Left kidney (tissue), 2 donors: ENCODE results near the gene YTHDF1. TPM values are rescaled to one million over a fixed set of nuclear protein-coding genes. Genes with fewer than 3 reads are reported as not detected.
"Not testable (repeated sequence)": the region's sequence is repeated elsewhere in the genome, so short reads cannot be mapped to it uniquely, and the experiment has no call there.

ENCODE experiments used
- DNase-seq: peaks from one replicate; pipeline ENCODE4 v3.0.0-alpha.2; 2013
- polyA plus RNA-seq: library from polyadenylated mRNA; unstranded; fragments of 120-200 nt; gene quantifications from one replicate; pipeline ENCODE4 v1.2.1, GENCODE V29; 2013; ENCODE audit not compliant: insufficient read length

YTHDF1 gene
- polyA plus RNA-seq, 1 donor: 45.5 TPM

DNA sequence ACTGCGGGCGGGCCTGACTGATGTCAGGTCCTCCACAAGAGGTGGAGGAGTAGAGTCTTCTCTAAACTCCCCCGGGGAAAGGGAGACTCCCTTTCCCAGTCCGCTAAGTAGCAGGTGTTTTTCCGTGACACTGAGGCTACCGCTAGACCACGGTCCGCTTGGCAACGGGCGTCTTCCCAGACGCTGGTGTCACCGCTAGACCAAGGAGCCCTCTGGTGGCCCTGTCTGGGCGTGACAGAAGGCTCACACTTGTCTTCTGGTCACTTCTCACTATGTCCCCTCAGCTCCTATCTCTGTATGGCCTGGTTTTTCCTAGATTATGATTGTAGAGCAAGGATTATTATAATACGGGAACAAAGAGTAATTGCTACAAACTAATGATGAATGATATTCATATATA is 35.4 kb upstream of the YTHDF1 start:
- not testable (repeated sequence) for DNase-seq

DNA sequence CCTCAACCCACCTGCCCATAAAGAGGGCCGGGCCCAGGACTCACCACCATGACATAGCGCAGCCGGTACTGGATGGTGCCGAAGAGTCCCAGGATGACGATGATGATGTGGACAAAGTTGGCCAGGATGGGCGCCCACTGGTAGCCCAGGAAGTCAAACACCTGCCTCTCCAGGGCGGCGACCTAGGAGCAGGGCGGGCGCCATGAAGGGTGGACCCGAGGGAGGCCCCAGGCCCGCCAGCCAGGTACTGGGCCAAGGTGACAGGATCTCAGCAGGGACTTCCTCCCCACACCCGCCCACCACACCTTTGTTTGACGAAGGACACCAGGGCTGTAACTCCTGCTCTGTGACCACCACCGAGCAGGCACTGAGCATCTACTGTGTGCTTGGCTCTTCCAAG is 34.0 kb upstream of the YTHDF1 start:
- DNase-seq: no peak

DNA sequence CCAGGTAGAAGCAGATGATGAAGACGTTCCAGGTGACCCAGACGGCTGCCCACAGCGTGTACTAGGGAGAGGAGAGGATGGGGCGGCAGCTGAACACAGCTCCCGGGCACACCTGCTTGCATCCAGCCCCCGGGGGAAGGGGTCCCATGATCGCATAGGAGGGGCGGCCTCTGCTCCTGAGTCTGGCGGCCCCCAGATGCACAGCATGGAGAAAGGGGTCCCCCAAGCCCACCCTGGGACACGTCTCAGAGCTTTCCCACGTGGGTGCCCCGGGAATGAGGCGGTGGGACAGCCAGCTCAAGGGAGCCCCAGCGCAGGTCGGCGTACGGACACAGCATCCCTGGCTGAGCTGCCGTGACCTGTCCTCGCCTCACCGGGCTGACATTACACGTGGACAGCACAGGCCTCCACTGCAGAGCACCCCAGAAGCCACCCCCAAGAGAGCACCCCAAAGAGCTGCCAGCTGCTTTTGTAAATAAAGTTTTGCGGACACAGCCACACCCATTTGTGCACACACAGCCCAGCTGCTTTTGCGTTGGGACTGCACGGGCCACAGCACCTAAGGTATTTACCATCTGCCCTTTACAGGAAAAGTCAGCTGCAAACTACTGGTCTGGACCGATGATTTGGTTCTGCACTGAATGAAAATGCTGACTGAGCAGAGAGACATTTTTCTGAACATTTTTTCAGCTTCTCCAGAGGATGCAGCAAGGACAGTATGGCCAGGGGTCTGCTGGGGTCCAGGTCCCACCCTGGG is 33.1 kb upstream of the YTHDF1 start:
- no peak for DNase-seq

DNA sequence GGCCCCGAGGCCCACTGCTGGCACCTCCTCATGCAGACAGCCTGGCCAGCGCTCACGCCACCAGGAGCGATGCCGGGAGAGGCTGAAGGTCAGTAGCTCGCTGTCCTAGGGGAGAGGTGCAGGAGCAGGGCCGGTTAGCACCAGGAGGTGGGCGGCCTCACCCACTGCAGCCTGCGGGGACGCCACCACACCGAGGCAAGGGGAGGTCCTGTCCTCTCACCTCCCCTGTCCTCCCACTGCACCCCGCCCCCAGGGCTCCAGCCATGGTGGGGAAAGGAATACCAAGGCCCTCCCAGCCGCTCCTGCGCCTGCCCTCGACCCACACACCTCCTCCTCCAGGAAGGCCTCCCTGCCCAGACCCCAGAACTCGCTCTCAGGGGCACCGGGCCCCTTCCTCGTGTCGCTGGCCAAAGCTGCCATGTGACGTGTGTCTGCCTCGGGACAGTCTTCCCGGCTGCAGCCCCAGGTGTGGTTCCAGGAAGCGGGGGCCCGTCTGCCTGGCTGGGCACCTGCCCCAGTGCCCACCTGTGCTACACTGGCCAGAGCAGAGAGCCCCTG is 31.8 kb upstream of the YTHDF1 start:
- DNase-seq: no peak

DNA sequence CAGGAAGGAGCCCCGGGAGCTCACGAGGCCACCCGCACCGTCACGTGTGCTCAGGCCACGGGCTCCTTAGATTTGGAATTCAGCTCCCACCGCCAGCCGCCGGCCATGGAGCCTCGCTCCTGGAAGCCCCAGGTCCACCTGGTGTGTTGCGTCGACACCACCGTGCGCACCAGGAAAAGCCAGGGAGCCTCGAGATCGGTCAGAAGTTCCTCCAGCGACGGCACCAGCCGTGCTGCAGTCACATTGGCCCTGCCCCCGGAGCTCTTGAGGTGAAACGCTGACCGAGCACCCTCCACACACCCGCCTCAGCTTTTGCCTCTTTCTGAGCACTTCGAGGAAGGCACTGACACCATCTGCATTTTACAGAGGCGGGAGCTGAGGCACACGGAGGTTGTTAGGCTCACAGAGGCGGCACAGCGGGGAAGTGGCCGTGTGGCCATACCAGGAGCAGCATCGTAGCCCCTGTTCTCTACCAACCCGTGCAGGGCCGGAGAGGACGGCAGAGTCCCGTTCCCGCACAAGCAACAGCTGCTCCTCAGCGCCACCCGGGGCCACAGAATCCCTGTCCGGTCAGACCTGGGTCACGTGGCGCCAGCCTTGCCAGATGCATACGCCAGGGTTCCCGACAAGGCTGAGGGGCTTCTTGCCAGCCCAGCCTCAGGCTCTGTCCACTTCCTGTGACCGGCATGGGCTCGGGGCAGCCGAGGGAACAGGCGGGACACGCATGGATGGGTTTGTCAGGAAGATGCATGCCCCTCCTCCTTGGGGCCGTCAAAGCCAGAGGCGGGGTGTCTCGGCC is 30.8 kb upstream of the YTHDF1 start:
- no peak for DNase-seq

DNA sequence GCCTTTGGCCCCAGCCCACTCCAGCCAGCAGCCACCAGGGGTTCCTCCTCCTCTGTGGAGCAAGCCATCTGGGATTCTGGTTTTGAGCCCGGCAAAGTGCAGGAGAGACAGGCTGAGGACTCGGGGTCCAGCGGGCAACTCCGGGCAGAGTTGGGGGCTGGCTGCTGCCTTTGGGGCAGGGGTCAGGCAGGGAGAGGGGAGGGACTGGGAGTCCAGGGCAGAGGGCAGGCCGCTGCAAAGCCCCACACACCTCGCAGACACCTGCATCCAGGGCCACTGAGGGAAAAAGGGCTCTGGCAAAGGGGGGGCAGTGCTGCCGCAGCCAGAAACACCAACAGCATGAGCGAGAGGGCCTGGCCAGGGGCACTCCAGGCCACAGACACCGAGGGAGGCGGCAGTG is 28.5 kb upstream of the YTHDF1 start:
- DNase-seq: no peak

DNA sequence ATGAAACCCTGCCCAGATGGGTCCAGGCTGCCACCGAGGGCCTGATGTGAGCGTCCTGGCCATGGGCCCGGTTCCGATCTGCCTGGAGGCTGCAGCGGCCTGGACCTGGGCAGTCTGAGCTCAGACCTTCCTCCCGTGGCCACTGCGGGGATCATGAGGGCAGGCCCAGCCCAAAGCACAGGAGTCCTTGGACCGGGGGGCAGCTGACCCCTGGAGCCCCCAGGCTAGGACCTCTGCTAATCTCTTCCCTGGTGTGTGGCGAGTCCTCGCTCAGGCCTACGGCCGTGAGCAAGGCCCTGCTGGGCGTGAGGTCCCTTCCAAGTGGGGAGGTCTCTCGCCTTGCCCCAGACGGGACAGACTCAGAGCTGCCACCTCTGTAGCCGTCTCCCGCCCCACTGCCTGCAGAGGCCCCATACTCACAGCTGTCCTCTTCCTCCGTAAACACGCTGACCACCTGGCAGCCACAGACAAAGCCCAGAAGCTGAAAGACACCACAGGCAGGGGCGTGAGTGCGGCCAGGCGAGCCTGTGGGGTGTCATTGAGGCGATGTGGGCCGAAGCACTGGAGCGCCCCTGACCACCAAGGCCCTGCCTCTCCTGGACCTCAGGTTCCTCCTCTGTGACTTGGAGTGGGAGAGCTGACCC is 27.8 kb upstream of the YTHDF1 start:
- no peak for DNase-seq

DNA sequence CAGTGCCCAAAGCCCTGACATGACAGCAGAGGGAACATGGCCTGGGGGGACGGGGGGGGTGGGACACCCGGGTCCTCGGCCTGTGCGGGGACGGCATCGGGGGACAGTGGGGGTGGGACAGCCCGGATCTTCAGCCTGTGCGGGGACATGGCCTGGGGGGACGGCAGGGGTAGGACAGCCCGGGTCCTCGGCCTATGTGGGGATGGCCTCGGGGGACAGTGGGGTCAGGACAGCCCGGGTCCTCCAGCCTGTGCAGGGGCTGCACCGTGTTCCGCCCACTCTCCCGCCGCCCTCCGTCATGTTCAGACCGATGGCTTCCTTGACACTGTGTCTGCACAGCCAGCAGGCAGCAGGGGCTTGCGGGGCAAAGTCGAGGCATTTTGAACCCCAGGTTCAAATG is 26.8 kb upstream of the YTHDF1 start:
- no peak for DNase-seq

DNA sequence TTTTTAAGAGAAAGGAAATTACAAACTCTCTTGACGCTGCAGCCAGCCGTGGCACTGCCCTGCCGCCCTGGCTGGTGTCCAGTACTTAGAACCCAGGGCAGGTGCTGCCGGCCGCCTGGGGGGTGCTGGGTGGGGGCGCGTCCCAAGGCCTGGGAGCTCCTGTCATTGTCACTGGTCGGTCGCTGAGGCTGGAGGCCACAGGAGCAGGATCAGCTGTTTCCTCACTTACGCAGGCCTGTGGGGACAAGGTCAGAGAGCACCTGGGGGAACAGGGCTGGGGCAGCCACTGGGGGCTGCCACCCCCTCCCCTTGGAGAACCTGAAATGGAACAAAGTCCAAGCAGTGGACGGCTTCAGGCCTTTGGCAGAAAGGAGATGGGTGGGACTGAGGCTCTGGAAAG is 25.3 kb upstream of the YTHDF1 start:
- DNase-seq: no peak

DNA sequence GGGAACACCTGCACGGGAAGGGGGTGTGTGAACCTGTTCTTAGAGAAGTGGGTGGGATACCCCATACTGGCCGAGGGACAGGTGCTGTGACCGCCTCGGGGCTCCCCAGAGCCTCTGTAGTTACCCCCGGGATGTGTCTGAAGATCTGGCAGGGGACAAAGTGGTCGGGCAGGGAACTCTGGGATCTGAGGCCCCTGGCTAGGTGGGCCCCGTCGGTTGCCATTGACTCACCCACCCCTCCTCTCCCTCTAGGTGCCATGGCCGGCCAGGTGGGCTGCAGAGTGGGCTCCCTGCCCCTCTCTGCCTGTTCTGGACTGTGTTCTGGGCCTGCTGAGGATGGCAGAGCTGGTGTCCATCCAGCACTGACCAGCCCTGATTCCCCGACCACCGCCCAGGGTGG is 24.1 kb upstream of the YTHDF1 start:
- DNase-seq: no peak

DNA sequence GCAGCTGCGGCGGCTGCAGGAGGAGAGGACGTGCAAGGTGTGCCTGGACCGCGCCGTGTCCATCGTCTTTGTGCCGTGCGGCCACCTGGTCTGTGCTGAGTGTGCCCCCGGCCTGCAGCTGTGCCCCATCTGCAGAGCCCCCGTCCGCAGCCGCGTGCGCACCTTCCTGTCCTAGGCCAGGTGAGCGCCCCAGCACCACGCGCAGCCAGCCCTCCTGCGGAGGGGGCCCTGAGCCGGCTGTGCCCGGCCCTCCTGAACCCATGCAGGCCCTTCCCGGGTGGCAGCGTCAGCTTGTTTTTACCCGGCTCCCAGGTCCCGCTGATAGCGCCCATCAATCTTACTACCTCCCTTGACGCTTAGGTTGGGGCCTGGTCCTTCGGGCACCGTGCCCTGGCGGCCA is 23.5 kb upstream of the YTHDF1 start:
- DNase-seq: no peak

DNA sequence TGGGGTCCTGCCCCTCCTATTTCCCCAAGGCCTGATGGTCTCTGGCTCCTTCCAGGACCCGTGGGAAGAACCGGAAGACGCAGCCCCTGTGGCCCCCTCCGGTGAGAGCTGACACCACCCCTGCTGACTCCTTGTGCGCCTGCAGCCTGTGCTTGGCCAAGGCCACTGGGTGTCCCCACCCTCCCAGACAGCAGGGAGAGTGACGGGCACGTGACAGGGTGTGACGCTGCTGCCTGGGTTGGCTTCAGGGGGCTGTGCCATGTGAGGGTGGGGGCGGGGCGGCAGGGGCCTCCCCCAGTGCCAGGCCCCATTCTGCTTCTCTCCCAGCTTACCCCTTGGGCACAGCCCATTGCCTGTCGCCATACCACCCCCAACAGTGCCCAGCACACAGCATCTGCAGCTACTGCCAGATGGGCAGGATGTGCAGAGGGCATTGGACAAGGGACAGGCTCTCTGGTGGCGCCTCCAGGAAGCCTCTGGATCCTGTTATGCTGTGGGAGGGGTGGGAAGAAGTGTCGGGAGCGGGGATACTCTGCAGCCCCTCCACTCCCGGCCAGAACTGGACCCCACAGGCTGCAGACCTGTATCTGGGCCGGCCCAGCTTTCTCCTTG is 22.7 kb upstream of the YTHDF1 start:
- no peak for DNase-seq

DNA sequence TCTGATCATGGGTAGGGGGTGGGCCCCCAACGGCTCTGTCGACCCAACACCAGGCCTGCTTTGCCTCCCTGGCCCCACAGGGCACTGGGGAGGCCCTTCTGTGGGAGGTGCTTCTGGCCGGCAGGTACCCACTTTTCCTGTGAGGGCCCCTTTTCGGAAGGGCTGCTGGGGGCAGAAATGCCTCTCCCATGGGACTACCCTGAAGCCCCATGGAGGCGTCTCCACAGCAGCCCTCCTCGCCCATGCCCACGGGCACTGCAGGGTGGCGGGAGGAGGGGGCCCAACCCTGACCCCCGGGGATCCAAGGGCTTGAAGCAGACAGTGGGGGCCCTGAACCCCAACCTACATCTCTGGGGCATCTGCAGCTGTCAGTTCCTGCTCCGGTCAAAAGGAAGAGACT is 22.1 kb upstream of the YTHDF1 start:
- DNase-seq: no peak

DNA sequence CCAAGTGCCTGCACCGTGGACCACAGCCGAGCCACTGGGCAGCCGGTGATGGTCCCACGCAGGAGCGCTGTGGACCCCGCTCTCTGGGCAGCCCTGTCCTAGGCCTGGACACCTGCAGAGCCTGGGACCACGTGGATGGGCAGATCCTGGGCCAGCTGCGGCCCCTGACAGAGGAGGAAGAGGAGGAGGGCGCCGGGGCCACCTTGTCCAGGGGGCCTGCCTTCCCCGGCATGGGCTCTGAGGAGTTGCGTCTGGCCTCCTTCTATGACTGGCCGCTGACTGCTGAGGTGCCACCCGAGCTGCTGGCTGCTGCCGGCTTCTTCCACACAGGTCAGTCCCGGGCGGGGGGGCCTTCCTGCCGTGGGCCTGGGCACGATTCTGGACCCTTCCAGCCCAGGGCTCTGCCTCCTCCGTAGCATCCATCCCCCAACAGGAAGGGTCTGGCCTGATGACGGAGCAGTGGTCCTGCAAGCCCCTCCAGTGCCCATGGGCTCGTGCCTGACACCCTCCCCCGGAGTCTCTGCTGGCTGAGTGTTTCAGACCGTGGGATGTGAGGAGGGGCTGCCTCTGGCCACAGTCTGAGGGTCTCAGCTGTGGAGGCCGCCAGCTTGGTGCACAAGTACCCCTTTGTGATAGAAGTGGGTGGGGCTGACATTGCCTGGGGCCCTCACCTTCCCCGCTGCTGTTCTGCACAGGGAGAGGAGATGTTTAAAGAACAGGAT is 20.3 kb upstream of the YTHDF1 start:
- no peak for DNase-seq

DNA sequence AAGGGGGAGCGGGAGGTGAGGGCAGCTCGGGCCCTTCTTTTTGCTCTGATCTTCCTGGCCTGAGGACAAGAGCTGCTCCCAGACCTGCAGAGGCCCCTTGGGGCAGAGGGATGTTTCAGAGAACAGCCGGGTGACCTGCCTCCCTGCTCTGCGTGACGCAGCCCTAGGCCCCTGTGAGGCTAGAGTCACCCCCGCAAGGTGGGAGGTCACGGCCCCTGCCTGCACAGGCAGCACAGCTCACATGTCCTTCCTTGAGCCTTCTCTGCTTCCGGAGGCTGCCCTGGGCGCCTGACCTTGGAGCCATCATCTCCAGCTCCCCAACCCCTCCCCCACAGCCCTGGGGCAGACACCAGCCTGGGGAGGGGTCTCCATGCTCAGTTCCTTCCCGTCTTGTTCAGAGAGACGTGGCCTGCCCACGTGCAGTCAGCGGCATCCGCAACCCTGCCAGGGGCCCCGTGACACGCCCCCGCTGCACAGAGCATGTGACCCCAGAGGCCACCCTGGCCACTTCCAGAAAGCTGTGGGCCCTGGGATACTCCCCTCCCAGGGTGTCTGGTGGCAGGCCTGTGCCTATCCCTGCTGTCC is 19.6 kb upstream of the YTHDF1 start, which contains the start of gene BIRC7:
TSS of gene BIRC7 (plus strand) at position 507 of the 585 bp plus-strand sequence. CDS start 192 bp downstream, outside the sequence.
- DNase-seq: no peak

DNA sequence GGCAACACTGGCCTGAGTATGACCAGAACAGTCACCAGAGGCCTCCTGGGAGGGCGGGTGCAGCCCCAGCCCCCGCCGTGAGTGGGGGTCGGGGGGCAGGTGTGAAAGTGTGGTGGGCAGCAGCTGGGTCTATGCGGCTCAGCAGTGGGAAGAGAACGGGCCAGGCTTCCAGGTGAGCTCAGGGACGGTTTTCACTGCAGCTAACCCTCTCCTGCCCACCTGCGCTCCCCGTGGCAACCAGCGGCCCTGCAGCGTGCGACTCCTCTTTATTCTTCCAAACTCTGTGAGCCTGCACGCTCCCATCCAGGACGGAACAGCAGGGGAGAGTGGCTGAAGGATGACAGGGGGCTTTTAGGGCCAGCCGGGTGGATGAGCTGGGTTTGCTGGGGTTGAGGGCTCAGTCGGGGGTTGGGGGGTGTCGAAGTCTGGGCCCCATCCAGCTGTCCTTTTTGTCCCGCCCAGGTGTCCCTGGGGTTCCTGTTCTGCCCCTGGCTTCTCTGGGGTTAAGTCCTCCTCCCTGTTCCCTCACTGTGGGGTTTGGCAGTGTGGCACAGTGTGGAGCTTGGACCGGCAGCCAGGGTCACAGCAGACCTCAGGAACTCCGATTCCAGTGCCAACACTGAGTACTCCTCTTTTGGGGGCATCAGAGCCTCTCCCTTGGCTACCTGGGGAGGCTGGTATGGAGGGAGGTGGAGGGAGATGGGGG is 18.9 kb upstream of the YTHDF1 start:
- DNase-seq: no peak

DNA sequence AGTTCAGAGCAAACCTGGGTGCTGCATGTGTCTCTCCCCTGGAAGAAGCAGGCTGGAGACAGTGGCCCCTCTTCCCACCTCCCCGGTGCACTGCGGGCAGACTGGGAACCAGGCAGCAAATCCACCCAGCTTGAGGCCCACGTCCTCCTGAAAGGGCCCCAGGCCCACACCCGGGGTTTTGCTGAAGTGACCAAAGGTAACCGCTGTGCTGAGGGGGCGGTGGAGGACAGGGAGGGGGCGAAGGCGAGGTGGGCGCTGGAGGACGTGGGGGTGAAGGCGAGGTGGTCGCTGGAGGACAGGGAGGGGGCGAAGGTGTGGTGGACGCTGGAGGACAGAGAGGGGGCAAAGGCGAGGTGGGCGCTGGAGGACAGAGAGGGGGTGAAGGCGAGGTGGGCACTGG is 18.0 kb upstream of the YTHDF1 start:
- no peak for DNase-seq

DNA sequence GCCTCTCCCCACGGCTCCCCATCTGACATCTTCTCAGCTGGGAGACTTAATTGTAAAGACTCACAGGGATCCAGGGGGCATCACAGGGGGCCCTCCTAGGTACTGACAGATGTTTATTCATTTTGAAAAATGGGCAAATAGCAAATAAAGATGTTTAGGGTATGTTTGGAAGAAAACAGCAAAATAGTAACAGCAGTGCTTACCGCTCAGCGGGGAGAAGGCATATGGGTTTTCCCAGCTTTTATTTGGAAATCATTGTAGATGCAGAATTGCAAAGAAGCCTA is 17.1 kb upstream of the YTHDF1 start:
- DNase-seq: no peak

DNA sequence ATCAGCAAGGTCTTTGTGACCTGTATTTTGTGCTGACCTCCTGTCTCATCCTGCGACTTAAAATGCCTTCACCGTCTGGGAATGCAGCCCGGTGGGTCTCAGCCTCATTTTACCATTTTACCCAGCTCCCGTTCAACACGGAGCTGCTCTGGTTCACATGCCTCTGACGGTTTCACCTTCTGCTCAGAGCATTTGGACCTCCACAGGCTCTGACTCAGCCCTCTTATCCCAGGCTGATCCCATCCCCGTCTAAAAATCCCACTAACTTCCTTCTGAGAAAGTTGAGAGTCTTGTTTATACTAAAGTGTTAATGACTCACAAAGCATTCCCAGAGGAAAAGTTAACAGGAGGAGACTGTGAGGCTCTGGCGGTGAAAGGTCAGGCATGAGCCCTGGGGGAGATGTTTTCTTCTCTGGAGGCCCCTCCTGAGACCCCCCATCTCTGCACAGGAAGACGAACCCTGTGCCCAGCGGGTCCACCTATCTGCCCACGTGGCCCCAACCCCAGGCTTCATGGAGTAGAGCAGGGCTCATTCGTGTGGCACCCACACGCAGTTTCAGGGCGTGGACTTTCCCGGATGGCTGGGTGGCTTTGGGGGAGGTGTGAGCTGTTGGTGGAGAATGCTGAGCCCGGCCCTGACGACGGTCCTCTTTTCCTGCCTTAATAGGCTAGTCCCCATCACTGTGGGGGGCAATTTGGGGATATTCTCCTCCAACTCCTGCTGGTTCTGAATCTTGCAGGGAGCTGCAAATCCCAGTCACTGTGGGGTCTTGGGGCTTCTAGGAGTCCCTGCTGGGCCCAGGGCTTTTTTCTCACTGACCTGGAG is 16.5 kb upstream of the YTHDF1 start:
- DNase-seq: no peak

DNA sequence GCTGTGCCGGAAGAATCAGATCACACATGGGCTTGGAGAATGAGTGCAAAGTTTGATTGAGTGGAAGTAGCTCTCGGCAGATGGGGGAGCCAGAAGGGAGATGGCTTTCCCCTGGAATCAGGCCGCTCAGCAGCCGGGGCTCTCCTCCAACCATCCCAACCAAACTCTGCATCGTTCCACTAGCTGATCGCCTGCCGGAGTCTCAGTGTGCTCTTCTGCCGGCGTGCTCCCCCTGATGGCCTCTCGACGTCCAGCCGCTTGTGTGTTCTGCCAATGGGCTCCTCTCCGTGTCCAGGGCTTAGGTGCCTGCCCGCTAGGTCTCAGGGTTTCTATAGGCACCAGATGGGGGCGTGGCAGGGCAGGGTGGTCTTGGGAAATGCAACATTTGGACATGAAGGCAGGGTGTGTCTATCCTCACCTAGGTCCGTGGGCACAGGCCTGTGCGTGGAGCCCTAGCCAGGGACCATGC is 14.9 kb upstream of the YTHDF1 start:
- DNase-seq: peak; percentile 61
